GM08714 (cell line): Measurements from ENCODE around the gene SLC34A1.

Experiments used
- H3K4me3 ChIP-seq: fragments of 200-500 bp; sonication (Bioruptor generic); 2 replicates; pipeline ENCODE4 v1.5.1; 2014; ENCODE audit warnings: mild to moderate bottlenecking, low read length, inconsistent platforms
- ZNF274 ChIP-seq: IDR thresholded peaks from 2 replicates; pipeline ENCODE4 v1.6.1; 2012; ENCODE audit warnings: mild to moderate bottlenecking, low read depth, low read length

SLC34A1 gene

GRCh38 chr5:177361418-177362291 is 22.6 kb upstream of the SLC34A1 start:
- H3K4me3 ChIP-seq = no peak overlapping the region
- no peak for TF ChIP-seq ZNF274

GRCh38 chr5:177362292-177362609 is 22.0 kb upstream of the SLC34A1 start:
- H3K4me3 ChIP-seq = peak overlapping the region; percentile 22; the same call in 1 of the 2 replicates
- TF ChIP-seq ZNF274 = no peak

GRCh38 chr5:177362610-177363507 is 21.4 kb upstream of the SLC34A1 start:
- no peak for TF ChIP-seq ZNF274
- peak overlapping the region; percentile 22; the same call in 1 of the 2 replicates for H3K4me3 ChIP-seq

GRCh38 chr5:177363565-177363964 is 20.7 kb upstream of the SLC34A1 start:
- TF ChIP-seq ZNF274 = no peak
- no peak overlapping the region; the same call in 1 of the 2 replicates for H3K4me3 ChIP-seq

- no peak overlapping the region; the same call in 1 of the 2 replicates for H3K4me3 ChIP-seq
- TF ChIP-seq ZNF274 = no peak
These were observed 19.9 kb upstream of the SLC34A1 start for GRCh38 chr5:177364159-177364962.

- TF ChIP-seq ZNF274 = no peak
- H3K4me3 ChIP-seq = no peak overlapping the region
These were observed 18.2 kb upstream of the SLC34A1 start for GRCh38 chr5:177365845-177366527.

GRCh38 chr5:177366528-177367322 is 17.5 kb upstream of the SLC34A1 start:
- TF ChIP-seq ZNF274 = no peak
- no peak overlapping the region for H3K4me3 ChIP-seq

- no peak overlapping the region for H3K4me3 ChIP-seq
- no peak for TF ChIP-seq ZNF274
These were observed 16.8 kb upstream of the SLC34A1 start for GRCh38 chr5:177367323-177367848.

- no peak for TF ChIP-seq ZNF274
- no peak overlapping the region for H3K4me3 ChIP-seq
These were observed 16.0 kb upstream of the SLC34A1 start for GRCh38 chr5:177367981-177368868.

- no peak overlapping the region for H3K4me3 ChIP-seq
- no peak for TF ChIP-seq ZNF274
These were observed 15.2 kb upstream of the SLC34A1 start for GRCh38 chr5:177368869-177369644.
